GM19397 (cell line): ENCODE data around the gene NOPCHAP1.

Experiments used
- ATAC-seq: cut with Tn5 transposase; IDR thresholded peaks from one replicate; pipeline ENCODE4 v1.9.1; 2021; ENCODE audit warnings: mild to moderate bottlenecking, moderate library complexity; ENCODE audit not compliant: unreplicated experiment

Gene NOPCHAP1

GRCh38 chr12:105018012-105018411 lies 31.9 kb downstream of the NOPCHAP1 start:
- no peak for ATAC-seq

- ATAC-seq: no peak
Measured at GRCh38 chr12:105018776-105019175, 32.7 kb downstream of the NOPCHAP1 start.

GRCh38 chr12:105020241-105020962 lies 34.3 kb downstream of the NOPCHAP1 start:
- no peak for ATAC-seq

GRCh38 chr12:105024928-105025327 lies 38.8 kb downstream of the NOPCHAP1 start:
- no peak for ATAC-seq

GRCh38 chr12:105025890-105026289 lies 39.8 kb downstream of the NOPCHAP1 start:
- no peak for ATAC-seq

GRCh38 chr12:105026411-105026810 lies 40.3 kb downstream of the NOPCHAP1 start:
- no peak for ATAC-seq

- ATAC-seq: peak; percentile 66
Measured at GRCh38 chr12:105030820-105031807, 45.0 kb downstream of the NOPCHAP1 start.

GRCh38 chr12:105032703-105033357 lies 46.7 kb downstream of the NOPCHAP1 start:
- ATAC-seq: no peak

GRCh38 chr12:105033851-105034250 lies 47.7 kb downstream of the NOPCHAP1 start:
- no peak for ATAC-seq
